ENCODE measurements around the gene DDX1. TPM values are rescaled to one million over a fixed set of nuclear protein-coding genes. Genes with fewer than 3 reads are reported as not detected.
"Not testable (repeated sequence)": the region's sequence is repeated elsewhere in the genome, so short reads cannot be mapped to it uniquely, and the experiment has no call there.

Gene DDX1
- total and polyA plus RNA-seq, 2 donors from 2014 or later = 84.0 to 90.0 TPM

DNA sequence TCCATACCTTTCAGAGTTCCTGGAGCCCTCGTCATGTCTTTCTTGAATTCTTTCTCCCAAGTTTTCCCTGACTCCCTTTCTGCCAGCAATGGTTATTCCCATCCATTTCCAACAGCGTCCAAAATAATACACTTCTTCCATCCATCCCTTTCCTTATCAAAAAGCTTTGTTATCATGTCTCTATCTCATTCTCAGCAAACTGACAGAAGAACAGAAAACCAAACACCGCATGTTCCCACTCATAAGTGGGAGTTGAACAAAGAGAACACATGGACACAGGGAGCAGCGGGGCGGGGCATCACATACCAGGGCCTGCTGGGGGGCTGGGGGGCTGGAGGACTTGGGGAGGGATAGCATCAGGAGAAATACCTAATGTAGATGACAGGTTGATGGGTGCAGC is 86.7 kb downstream of the DDX1 start:
- Histone ChIP-seq H3K9me3 (ENCODE audit: control insufficient read depth in 2 of 3, insufficient read depth in 1 of 3, low read length in 3 of 3) (no peaks in the 10 kb centered on the region), H3K27ac (ENCODE audit: low read depth in 2 of 2, low read length in 2 of 2) (no peak overlapping the region), H3K9ac (ENCODE audit: low read length in 3 of 3) (no peak overlapping the region), H3K27me3 (ENCODE audit: control insufficient read depth, insufficient read depth, low read length) (no peaks in the 10 kb centered on the region), H3K36me3 (ENCODE audit: control insufficient read depth in 2 of 3, insufficient read depth in 3 of 3, low read length in 3 of 3) (no peaks in the 10 kb centered on the region), H3K4me1 (ENCODE audit: control insufficient read depth in 2 of 3, insufficient read depth in 2 of 3, low read depth in 1 of 3, low read length in 3 of 3) (peaks cover 0 to 9% (median 3%) of the 10 kb centered on the region in 3 donors), H3K4me3 (ENCODE audit: low read length in 3 of 3) (no peak overlapping the region)
- TF ChIP-seq CTCF (IDR thresholded peaks at IDR 0.05; ENCODE audit: borderline replicate concordance, extremely low read depth, insufficient read depth) = no peak
- intact Hi-C loops (cut with DNase I) = no loop called here
- DNase-seq (no peak), FAIRE-seq (no peak)

DNA sequence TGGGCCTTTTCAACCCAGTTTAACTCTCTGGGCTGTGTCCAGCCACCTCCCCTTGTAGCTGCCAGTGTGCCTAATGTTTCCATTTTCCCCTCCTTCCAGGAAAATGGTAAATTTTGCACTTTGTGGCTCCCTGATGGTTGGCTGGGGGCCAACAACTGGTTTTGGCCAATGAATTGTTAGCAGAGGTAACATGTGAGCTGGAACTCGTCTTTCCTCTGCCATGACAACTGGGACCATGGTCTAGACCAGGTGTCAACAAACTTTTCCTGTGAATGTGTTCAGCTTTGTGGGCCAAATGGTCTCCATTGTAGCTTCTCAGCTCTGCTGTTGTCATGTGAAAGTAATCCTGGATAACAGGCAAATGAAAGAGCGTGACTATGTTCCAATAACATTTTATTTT is 87.2 kb downstream of the DDX1 start:
- no peak for DNase-seq
- H3K27me3 ChIP-seq (ENCODE audit: control insufficient read depth, insufficient read depth, low read length) = no peaks in the 10 kb centered on the region
- no peak for FAIRE-seq
- no peaks in the 10 kb centered on the region for H3K9me3 ChIP-seq (ENCODE audit: control insufficient read depth in 2 of 3, insufficient read depth in 1 of 3, low read length in 3 of 3)
- H3K9ac ChIP-seq (ENCODE audit: low read length in 3 of 3) = no peak overlapping the region
- TF ChIP-seq CTCF (IDR thresholded peaks at IDR 0.05; ENCODE audit: borderline replicate concordance, extremely low read depth, insufficient read depth) = no peak
- intact Hi-C loops (cut with DNase I) = no loop called here
- no peaks in the 10 kb centered on the region for H3K36me3 ChIP-seq (ENCODE audit: control insufficient read depth in 2 of 3, insufficient read depth in 3 of 3, low read length in 3 of 3)
- no peak overlapping the region for H3K27ac ChIP-seq (ENCODE audit: low read depth in 2 of 2, low read length in 2 of 2)
- H3K4me3 ChIP-seq (ENCODE audit: low read length in 3 of 3) = no peak overlapping the region
- H3K4me1 ChIP-seq (ENCODE audit: control insufficient read depth in 2 of 3, insufficient read depth in 2 of 3, low read depth in 1 of 3, low read length in 3 of 3) = peaks cover 0 to 5% (median 3%) of the 10 kb centered on the region in 3 donors

DNA sequence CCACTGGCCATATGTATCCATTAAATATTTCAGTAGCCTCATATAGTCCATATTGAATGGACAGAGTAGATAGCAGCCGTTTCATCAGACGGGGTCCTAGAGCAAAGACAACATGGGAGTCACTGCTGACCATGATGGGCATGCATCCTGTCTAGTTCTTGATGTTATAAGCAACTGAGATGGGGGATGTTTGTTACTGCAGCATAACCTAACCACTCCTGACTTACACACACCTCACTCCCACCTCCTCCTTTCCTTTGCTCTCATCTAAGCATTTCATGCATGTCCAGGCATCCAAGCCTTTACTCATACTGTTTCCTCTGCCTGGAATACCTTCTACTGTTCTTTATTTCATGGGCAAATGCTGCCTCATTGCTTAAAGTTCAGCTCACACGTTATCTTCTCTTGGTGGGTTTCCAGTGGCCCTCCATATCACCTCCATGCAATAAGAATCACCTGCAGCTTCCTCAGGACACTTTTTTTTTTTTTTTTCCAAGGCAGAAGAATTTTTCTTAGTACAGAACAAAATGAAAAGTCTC is 87.8 kb downstream of the DDX1 start:
- Histone ChIP-seq H3K4me3 (ENCODE audit: low read length in 3 of 3) (no peak overlapping the region), H3K27ac (ENCODE audit: low read depth in 2 of 2, low read length in 2 of 2) (no peak overlapping the region), H3K9me3 (ENCODE audit: control insufficient read depth in 2 of 3, insufficient read depth in 1 of 3, low read length in 3 of 3) (no peaks in the 10 kb centered on the region), H3K4me1 (ENCODE audit: control insufficient read depth in 2 of 3, insufficient read depth in 2 of 3, low read depth in 1 of 3, low read length in 3 of 3) (no peaks in the 10 kb centered on the region), H3K27me3 (ENCODE audit: control insufficient read depth, insufficient read depth, low read length) (no peaks in the 10 kb centered on the region), H3K36me3 (ENCODE audit: control insufficient read depth in 2 of 3, insufficient read depth in 3 of 3, low read length in 3 of 3) (no peaks in the 10 kb centered on the region), H3K9ac (ENCODE audit: low read length in 3 of 3) (no peak overlapping the region)
- intact Hi-C loops (cut with DNase I) = no loop called here
- no peak for DNase-seq
- TF ChIP-seq CTCF (IDR thresholded peaks at IDR 0.05; ENCODE audit: borderline replicate concordance, extremely low read depth, insufficient read depth) = no peak
- FAIRE-seq = no peak

DNA sequence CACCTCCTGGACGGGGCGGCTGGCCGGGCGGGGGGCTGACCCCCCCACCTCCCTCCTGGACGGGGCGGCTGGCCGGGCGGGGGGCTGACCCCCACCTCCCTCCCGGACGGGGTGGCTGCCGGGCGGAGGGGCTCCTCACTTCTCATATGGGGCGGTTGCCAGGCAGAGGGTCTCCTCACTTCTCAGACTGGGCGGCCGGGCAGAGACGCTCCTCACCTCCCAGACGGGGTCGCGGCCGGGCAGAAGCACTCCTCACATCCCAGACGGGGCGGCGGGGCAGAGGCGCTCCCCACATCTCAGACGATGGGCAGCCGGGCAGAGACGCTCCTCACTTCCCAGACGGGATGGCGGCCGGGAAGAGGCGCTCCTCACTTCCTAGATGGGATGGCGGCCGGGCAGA is 88.5 kb downstream of the DDX1 start:
- H3K27me3 ChIP-seq (ENCODE audit: control insufficient read depth, insufficient read depth, low read length); DNase-seq; H3K4me3 ChIP-seq (ENCODE audit: low read length in 3 of 3); H3K36me3 ChIP-seq (ENCODE audit: control insufficient read depth in 2 of 3, insufficient read depth in 3 of 3, low read length in 3 of 3); H3K4me1 ChIP-seq (ENCODE audit: control insufficient read depth in 2 of 3, insufficient read depth in 2 of 3, low read depth in 1 of 3, low read length in 3 of 3); intact Hi-C loops (cut with DNase I); H3K9ac ChIP-seq (ENCODE audit: low read length in 3 of 3); FAIRE-seq; H3K9me3 ChIP-seq (ENCODE audit: control insufficient read depth in 2 of 3, insufficient read depth in 1 of 3, low read length in 3 of 3); H3K27ac ChIP-seq (ENCODE audit: low read depth in 2 of 2, low read length in 2 of 2): not testable (repeated sequence)

Other genes with a start within 250 kb of the DDX1 start
- 44.2 TPM for gene NBAS, start 30.5 kb upstream of the DDX1 start, total RNA-seq
- gene NBAS, start 30.5 kb upstream of the DDX1 start, polyA plus RNA-seq (ENCODE audit: insufficient read depth, low read depth, low replicate concordance) = 40.8 TPM

All from kidney (tissue), 14 donors.